ENCODE results near the gene FOSL2. TPM values are rescaled to one million over a fixed set of nuclear protein-coding genes. Genes with fewer than 3 reads are reported as not detected.
A peak's percentile ranks its signal among the peaks of the same experiment; 100 is the strongest.

FOSL2 gene
- total RNA-seq, 1 donor from 2014 or later = 10.4 TPM

DNA sequence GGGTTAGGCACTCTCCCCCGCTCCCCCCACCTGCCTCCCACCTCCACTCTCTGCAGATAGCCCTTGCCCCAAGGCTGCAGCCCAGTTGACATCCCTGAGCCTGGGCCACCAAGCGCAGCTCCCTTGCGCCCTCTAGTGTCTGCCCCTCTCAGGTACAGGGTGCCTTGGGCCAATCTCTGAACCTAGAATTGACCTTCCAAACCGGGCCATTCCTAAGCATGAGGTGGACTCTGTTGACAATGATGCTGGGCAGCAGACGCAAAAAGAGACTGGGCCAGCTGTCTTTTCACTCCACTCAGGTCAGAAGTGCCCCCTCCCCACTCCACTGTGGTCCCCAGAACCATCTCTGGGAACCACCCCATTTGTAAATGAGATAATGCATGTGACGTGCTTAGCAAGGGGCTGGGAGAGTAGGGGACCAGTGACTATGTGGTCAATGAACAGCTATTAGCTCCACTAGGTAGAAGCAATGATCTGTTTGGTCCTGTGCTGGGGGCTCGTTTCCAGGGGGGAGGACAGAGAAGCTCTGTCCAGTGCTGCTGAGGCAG lies 60.0 kb downstream of the FOSL2 start:
- peaks cover 2 to 9% (median 6%) of the 10 kb centered on the region in 3 donors for H3K4me1 ChIP-seq (ENCODE audit: control insufficient read depth in 3 of 3, insufficient read depth in 3 of 3, low read length in 3 of 3)
- peak overlapping the region in 1 of 3 donors; percentile 25 for H3K9ac ChIP-seq (ENCODE audit: low read depth in 1 of 3, low read length in 3 of 3)
- no peaks in the 10 kb centered on the region for H3K27me3 ChIP-seq (ENCODE audit: control insufficient read depth in 3 of 3, insufficient read depth in 3 of 3, low read length in 3 of 3)
- no peak overlapping the region for H3K4me3 ChIP-seq (ENCODE audit: low read length in 3 of 3)
- no peak overlapping the region for H3K27ac ChIP-seq (ENCODE audit: low read depth, low read length)
- no peaks in the 10 kb centered on the region for H3K36me3 ChIP-seq (ENCODE audit: control insufficient read depth in 3 of 3, insufficient read depth in 3 of 3, low read length in 3 of 3)
- no peaks in the 10 kb centered on the region for H3K9me3 ChIP-seq (ENCODE audit: control insufficient read depth in 3 of 3, low read length in 3 of 3)

DNA sequence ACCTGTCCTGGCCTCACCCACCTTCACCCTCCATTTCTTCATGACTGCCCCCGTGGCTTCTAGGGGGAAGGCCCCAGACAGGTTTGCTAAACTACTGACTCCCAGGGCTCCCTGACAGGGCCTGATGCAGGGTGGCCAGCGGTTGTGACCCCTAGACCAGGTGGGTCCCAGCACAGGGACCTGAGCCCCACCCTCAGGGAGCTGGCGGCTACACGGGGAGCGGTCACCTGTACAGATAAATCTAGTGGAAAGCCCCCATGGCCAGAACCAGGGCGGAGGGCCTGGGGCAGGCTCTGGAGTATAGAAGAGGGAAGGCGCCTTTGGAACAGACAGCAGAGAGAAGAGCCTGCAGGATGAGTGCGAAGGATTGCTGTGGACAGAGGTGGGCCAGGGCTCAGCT lies 60.7 kb downstream of the FOSL2 start:
- Histone ChIP-seq H3K27ac (ENCODE audit: low read depth, low read length) (no peak overlapping the region), H3K4me3 (ENCODE audit: low read length in 3 of 3) (no peak overlapping the region), H3K36me3 (ENCODE audit: control insufficient read depth in 3 of 3, insufficient read depth in 3 of 3, low read length in 3 of 3) (no peaks in the 10 kb centered on the region), H3K9me3 (ENCODE audit: control insufficient read depth in 3 of 3, low read length in 3 of 3) (no peaks in the 10 kb centered on the region), H3K4me1 (ENCODE audit: control insufficient read depth in 3 of 3, insufficient read depth in 3 of 3, low read length in 3 of 3) (peaks cover 2 to 9% (median 6%) of the 10 kb centered on the region in 3 donors), H3K9ac (ENCODE audit: low read depth in 1 of 3, low read length in 3 of 3) (no peak overlapping the region), H3K27me3 (ENCODE audit: control insufficient read depth in 3 of 3, insufficient read depth in 3 of 3, low read length in 3 of 3) (no peaks in the 10 kb centered on the region)

DNA sequence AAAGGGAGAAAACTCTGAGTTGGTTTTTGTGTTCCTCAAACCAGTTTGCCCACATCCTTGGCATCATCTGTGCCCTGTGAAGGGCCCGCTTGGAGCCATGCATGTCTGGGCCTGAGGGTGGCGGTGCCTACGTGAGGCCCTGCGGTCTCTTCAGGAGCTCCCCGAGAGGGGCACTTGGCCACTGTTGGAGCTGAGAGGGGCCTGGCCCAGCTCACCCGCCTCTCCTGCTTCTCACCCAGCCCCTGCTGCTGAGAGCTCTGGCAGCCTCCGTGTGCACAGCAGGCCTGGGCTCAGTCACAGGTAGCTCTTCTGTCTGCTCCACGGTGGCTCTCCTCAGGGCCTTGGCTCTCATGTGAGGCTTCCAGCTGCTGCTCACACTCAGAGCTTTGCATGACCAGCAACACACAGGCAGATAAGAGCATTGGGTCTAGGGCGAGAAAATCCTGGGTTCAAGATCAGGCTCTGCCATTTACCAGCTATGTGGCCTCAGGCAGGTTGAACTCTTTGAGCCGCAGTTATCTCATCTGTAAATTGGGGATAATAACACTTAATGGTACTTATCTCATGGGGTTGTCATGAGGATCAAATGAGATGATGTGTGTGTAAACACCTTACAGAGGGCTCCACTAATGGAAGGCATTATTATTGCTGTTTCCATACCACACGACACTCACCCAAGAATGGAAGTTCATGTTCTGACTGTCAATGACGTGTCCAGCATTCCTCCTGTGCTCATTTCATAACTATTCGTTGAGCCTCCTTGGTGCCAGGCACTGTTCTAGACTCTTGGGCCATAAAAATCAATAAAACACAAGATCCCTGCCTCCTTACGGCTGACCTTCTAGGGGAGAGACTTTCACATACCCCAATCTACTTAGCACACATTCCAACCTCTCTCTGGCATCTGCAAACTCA lies 61.6 kb downstream of the FOSL2 start:
- Histone ChIP-seq H3K4me3 (ENCODE audit: low read length in 3 of 3) (no peak overlapping the region), H3K4me1 (ENCODE audit: control insufficient read depth in 3 of 3, insufficient read depth in 3 of 3, low read length in 3 of 3) (peaks cover 0 to 3% (median under 1%) of the 10 kb centered on the region in 3 donors), H3K27ac (ENCODE audit: low read depth, low read length) (no peak overlapping the region), H3K9ac (ENCODE audit: low read depth in 1 of 3, low read length in 3 of 3) (no peak overlapping the region), H3K36me3 (ENCODE audit: control insufficient read depth in 3 of 3, insufficient read depth in 3 of 3, low read length in 3 of 3) (no peaks in the 10 kb centered on the region), H3K9me3 (ENCODE audit: control insufficient read depth in 3 of 3, low read length in 3 of 3) (no peaks in the 10 kb centered on the region), H3K27me3 (ENCODE audit: control insufficient read depth in 3 of 3, insufficient read depth in 3 of 3, low read length in 3 of 3) (no peaks in the 10 kb centered on the region)

DNA sequence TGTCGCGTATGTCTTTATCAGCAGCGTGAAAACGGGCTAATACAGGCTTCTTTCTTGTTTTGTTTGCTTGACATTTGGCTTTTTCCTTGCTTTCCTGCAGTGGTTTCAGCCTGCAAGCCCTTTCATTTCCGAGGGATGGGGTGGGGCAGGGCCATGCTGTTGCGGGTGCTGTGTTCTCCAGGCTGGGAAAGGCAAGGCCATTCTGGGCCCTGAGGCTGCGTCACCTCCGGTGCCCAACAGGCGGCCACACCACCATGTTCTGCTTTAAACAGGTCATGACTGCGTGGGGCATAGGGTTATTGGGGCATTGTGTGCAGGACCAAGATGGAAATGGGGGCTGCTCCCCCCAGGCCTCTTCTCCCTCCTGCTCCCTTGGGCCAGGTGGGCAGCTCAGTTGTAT lies 64.6 kb downstream of the FOSL2 start:
- H3K27ac ChIP-seq (ENCODE audit: low read depth, low read length) = no peak overlapping the region
- H3K4me3 ChIP-seq (ENCODE audit: low read length in 3 of 3) = no peak overlapping the region
- no peaks in the 10 kb centered on the region for H3K27me3 ChIP-seq (ENCODE audit: control insufficient read depth in 3 of 3, insufficient read depth in 3 of 3, low read length in 3 of 3)
- H3K36me3 ChIP-seq (ENCODE audit: control insufficient read depth in 3 of 3, insufficient read depth in 3 of 3, low read length in 3 of 3) = no peaks in the 10 kb centered on the region
- H3K9me3 ChIP-seq (ENCODE audit: control insufficient read depth in 3 of 3, low read length in 3 of 3) = no peaks in the 10 kb centered on the region
- no peak overlapping the region for H3K9ac ChIP-seq (ENCODE audit: low read depth in 1 of 3, low read length in 3 of 3)
- H3K4me1 ChIP-seq (ENCODE audit: control insufficient read depth in 3 of 3, insufficient read depth in 3 of 3, low read length in 3 of 3) = no peaks in the 10 kb centered on the region

DNA sequence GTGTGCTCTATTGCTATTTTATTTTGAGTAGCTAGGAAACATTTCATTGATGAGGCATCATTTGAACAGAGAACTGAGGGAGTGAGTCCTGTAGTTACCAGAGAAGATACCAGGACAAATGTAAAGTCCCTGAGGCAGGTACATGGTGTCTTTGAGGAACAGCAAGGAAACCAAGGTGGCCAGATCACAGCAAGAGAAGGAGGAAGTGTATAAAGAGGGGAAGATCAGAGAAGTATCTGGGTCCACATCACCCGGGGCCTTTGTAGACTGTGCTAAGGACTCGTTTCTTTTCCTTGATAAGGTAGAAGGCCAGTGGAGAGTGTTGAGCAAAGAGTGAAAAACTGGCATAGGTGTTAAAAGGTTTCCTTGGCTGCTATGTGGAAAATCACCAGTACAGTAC lies 68.4 kb downstream of the FOSL2 start:
- H3K9ac ChIP-seq (ENCODE audit: low read depth in 1 of 3, low read length in 3 of 3) = no peak overlapping the region
- H3K4me3 ChIP-seq (ENCODE audit: low read length in 3 of 3) = no peak overlapping the region
- H3K4me1 ChIP-seq (ENCODE audit: control insufficient read depth in 3 of 3, insufficient read depth in 3 of 3, low read length in 3 of 3) = no peaks in the 10 kb centered on the region
- no peaks in the 10 kb centered on the region for H3K27me3 ChIP-seq (ENCODE audit: control insufficient read depth in 3 of 3, insufficient read depth in 3 of 3, low read length in 3 of 3)
- no peaks in the 10 kb centered on the region for H3K36me3 ChIP-seq (ENCODE audit: control insufficient read depth in 3 of 3, insufficient read depth in 3 of 3, low read length in 3 of 3)
- no peak overlapping the region for H3K27ac ChIP-seq (ENCODE audit: low read depth, low read length)
- H3K9me3 ChIP-seq (ENCODE audit: control insufficient read depth in 3 of 3, low read length in 3 of 3) = no peaks in the 10 kb centered on the region

DNA sequence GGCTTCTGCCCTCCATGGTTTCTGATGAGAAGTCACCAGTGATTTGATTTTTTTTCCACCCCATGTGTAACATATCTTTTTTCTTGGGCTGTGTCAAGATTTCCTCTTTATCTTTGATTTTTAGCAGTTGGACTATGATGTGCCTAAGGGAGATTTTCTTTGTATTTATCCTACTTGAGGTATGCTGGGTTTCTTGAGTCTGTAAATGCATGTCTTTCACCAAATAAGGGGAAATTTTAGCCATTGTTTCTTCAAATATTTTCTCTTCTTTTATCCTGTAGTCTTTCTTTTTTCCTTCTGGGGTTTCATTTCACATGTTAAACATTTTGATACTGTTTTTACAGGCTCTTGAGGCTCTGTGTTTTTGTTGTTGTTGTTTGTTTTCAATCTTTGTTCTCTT lies 69.5 kb downstream of the FOSL2 start:
- Histone ChIP-seq H3K27me3 (ENCODE audit: control insufficient read depth in 3 of 3, insufficient read depth in 3 of 3, low read length in 3 of 3) (no peaks in the 10 kb centered on the region), H3K4me1 (ENCODE audit: control insufficient read depth in 3 of 3, insufficient read depth in 3 of 3, low read length in 3 of 3) (no peaks in the 10 kb centered on the region), H3K36me3 (ENCODE audit: control insufficient read depth in 3 of 3, insufficient read depth in 3 of 3, low read length in 3 of 3) (no peaks in the 10 kb centered on the region), H3K27ac (ENCODE audit: low read depth, low read length) (no peak overlapping the region), H3K9ac (ENCODE audit: low read depth in 1 of 3, low read length in 3 of 3) (no peak overlapping the region), H3K9me3 (ENCODE audit: control insufficient read depth in 3 of 3, low read length in 3 of 3) (no peaks in the 10 kb centered on the region), H3K4me3 (ENCODE audit: low read length in 3 of 3) (no peak overlapping the region)

DNA sequence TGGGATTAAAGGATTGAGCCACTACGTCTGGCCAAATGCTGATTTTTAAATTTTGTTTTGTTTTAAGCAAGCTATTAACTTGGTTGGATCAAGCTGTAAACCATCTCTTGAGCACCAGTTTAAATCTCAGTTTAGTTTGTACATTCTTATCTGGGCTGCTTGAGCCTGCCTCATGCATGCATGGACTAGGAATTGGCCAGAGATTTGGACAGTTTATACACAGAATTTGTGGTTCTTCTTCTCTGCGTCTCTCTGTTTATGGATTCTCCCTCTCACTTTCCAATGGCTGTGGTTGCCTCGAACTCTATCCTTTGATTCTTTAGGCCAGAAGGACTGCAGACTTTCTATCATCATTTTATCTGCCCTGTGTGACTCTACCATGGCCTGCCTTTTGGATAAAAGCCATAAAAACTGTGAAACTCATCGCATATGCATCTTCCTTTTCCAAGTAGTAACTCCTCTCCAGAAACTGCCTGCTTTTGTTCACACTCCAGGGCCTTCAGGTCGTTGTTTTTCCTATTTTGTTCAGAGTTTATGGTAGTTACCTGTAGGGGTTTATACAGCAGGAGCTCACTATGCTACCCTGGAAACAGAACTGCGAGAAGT lies 70.7 kb downstream of the FOSL2 start:
- Histone ChIP-seq H3K27me3 (ENCODE audit: control insufficient read depth in 3 of 3, insufficient read depth in 3 of 3, low read length in 3 of 3) (no peaks in the 10 kb centered on the region), H3K27ac (ENCODE audit: low read depth, low read length) (no peak overlapping the region), H3K4me3 (ENCODE audit: low read length in 3 of 3) (no peak overlapping the region), H3K9me3 (ENCODE audit: control insufficient read depth in 3 of 3, low read length in 3 of 3) (no peaks in the 10 kb centered on the region), H3K9ac (ENCODE audit: low read depth in 1 of 3, low read length in 3 of 3) (no peak overlapping the region), H3K36me3 (ENCODE audit: control insufficient read depth in 3 of 3, insufficient read depth in 3 of 3, low read length in 3 of 3) (no peaks in the 10 kb centered on the region), H3K4me1 (ENCODE audit: control insufficient read depth in 3 of 3, insufficient read depth in 3 of 3, low read length in 3 of 3) (no peaks in the 10 kb centered on the region)

DNA sequence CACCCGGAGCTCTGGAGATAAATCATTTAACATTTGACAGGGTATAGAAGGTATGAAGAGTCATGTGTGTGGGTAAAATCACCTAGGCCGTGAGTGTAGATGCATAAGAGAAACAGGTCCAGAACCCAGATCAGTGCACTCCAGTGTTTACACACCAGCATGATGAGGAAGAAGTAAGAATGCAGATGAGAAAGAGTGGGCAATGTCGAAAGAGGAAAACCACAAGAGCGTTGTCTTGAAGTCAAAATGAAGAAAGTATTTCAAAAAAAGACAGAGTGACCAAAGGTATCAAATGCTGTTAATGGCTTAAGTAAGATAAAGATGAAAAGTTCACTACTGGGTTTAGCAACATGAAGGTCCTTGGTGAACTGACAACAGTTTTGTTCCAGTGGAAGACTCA lies 71.2 kb downstream of the FOSL2 start:
- no peaks in the 10 kb centered on the region for H3K4me1 ChIP-seq (ENCODE audit: control insufficient read depth in 3 of 3, insufficient read depth in 3 of 3, low read length in 3 of 3)
- no peaks in the 10 kb centered on the region for H3K27me3 ChIP-seq (ENCODE audit: control insufficient read depth in 3 of 3, insufficient read depth in 3 of 3, low read length in 3 of 3)
- no peak overlapping the region for H3K27ac ChIP-seq (ENCODE audit: low read depth, low read length)
- H3K4me3 ChIP-seq (ENCODE audit: low read length in 3 of 3) = no peak overlapping the region
- H3K9ac ChIP-seq (ENCODE audit: low read depth in 1 of 3, low read length in 3 of 3) = no peak overlapping the region
- H3K9me3 ChIP-seq (ENCODE audit: control insufficient read depth in 3 of 3, low read length in 3 of 3) = no peaks in the 10 kb centered on the region
- H3K36me3 ChIP-seq (ENCODE audit: control insufficient read depth in 3 of 3, insufficient read depth in 3 of 3, low read length in 3 of 3) = no peaks in the 10 kb centered on the region

DNA sequence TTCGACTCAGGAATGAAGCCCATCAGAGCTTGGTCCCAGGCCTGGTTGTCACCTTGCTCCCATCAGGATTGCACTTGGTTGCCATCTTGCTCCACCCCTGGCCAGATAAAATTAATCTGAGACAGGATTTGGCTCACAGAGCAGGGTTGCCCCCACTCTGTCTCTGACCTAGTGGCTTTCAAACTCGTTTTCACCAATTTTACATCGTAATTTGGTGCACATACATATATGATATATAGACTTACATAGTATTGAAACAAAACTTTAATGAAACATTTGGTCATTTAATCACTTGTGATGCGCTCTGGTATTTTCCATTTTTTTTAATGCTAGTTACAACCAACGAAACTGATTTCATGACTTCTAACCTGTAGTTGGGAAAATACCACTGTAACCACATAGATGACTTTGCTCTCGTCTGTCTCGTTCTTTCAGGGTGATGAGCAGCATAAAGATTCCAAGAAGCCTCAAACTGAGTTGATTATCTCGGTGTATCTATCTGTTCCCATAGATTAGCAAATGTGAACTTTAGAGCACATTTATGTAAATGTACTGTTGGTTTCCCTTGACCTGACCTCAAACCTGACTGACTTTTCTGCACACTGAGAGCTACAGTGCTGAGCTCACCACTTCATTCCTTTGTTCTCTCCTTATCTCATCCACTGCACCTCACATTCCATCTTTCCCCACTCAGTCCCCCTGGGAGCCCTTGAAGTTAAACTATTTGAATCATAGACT lies 72.7 kb downstream of the FOSL2 start:
- no peak overlapping the region for H3K27ac ChIP-seq (ENCODE audit: low read depth, low read length)
- no peaks in the 10 kb centered on the region for H3K27me3 ChIP-seq (ENCODE audit: control insufficient read depth in 3 of 3, insufficient read depth in 3 of 3, low read length in 3 of 3)
- H3K9ac ChIP-seq (ENCODE audit: low read depth in 1 of 3, low read length in 3 of 3) = no peak overlapping the region
- no peaks in the 10 kb centered on the region for H3K4me1 ChIP-seq (ENCODE audit: control insufficient read depth in 3 of 3, insufficient read depth in 3 of 3, low read length in 3 of 3)
- no peaks in the 10 kb centered on the region for H3K36me3 ChIP-seq (ENCODE audit: control insufficient read depth in 3 of 3, insufficient read depth in 3 of 3, low read length in 3 of 3)
- H3K9me3 ChIP-seq (ENCODE audit: control insufficient read depth in 3 of 3, low read length in 3 of 3) = no peaks in the 10 kb centered on the region
- H3K4me3 ChIP-seq (ENCODE audit: low read length in 3 of 3) = no peak overlapping the region
